ENCODE results near the gene RNF169.

RNF169 gene, protein sequence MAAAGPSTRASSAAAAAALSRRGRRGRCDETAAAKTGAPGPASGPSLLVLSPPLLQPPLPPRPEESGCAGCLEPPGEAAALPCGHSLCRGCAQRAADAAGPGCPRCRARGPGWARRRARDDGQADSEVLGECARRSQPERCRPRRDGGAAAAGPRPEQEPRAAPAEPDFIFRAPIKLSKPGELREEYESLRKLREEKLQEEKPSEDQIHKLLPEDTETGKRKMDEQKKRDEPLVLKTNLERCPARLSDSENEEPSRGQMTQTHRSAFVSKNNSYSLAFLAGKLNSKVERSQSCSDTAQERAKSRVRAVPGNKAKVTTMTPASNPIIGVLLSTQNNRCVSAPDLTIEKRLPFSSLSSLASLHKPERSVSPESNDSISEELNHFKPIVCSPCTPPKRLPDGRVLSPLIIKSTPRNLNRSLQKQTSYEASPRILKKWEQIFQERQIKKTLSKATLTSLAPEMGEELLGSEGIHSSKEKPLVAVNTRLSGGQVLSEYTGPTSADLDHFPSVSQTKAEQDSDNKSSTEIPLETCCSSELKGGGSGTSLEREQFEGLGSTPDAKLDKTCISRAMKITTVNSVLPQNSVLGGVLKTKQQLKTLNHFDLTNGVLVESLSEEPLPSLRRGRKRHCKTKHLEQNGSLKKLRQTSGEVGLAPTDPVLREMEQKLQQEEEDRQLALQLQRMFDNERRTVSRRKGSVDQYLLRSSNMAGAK

DNA sequence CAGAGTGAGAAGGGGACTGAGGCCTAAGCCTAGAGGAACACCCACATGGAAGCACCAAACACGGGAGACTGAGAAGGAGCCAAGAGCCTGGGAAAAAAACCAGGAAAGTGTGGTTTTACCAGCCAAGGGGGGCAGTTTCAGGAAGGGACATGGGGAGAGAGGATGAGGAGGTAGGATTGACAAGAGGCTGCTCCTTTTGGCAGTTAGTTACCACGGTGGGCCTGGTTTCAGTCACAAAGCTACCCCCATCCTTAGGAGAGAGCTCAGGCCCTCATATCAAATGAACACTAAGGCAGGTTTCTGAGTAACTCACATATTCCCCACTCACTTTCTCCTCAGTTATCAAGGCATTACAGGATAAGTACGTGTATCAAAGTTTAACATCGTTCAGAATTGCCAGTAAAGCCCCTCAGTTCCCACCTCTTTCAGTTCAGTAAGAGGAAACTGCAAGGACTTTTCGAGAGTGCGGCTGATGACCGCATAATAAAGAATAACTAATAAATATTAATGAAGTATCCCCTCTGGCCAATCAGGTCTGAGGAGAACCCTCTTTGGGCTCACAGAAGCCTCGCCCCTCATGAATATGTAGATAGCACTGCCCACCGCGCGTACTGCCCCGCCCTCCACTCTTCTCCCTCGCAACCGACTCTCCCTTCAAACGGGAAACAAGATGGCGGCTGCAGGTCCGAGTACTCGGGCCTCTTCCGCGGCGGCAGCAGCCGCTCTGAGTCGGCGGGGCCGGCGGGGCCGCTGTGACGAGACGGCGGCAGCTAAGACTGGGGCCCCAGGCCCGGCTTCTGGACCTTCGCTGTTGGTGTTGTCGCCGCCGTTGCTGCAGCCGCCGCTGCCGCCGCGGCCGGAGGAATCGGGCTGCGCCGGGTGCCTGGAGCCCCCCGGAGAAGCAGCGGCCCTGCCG, at the start of gene RNF169:
Gene RNF169, plus strand, starts transcription at position 639 of the 916 bp plus-strand sequence. Its CDS starts 32 bp downstream, at position 671.
- peak; percentile 93 for DNase-seq

DNA sequence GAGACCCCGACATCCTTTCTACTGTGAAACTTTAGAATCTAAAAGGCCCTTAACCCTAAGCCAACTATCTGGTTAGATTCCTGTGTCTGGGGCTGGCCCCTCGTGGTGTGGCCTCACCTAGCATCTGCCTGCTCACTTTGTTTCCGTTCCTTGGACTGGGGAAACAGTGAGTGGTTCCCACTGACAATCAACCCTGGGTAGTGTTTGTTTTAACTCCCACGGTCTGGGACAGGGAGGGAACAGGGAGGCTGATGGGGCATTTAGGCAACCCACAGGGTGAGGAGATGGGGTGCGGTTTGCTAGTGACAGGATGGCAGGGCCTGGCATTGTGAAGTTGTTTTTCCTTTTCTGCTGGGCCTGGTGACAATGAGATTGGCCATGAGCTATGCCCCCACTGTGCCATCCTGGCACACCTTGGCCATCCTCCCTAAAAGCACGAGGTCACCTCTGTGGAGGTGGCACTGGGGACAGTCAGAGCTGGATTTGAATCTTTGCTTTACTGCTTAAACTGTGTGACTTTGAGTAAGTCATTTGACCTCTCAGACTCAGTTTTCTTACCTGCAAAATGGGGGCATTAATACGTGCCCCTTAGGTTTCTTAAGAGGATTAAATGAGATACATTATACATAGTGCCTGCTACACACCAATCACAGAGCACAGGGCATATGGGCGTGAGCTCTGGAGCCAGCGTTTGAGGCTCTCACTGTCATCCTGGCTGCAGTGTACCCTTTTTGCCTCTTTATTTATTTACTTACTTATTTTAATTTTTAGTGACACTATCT, 48.8 kb upstream of the RNF169 start:
- DNase-seq, result no peak

DNA sequence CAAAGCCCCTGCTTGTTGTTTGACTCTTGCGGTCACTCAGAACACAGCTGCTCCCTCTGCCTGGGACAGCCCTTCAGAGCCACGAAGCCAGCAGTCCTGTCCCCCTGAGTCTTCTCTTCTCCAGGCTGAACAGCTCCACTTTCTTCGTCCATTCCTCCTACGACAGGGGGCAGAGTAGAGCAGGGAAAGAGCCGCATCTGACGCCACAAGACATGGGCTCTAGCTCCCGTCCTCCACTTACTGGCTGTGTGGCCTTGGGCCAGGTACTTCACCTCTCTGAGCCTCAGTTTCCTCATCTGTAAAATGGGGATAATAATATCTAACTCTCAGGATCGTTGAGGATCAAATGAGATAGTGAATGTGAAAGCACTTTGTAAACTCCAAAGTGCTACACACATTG, 47.3 kb upstream of the RNF169 start:
- peak; percentile 10 for DNase-seq

DNA sequence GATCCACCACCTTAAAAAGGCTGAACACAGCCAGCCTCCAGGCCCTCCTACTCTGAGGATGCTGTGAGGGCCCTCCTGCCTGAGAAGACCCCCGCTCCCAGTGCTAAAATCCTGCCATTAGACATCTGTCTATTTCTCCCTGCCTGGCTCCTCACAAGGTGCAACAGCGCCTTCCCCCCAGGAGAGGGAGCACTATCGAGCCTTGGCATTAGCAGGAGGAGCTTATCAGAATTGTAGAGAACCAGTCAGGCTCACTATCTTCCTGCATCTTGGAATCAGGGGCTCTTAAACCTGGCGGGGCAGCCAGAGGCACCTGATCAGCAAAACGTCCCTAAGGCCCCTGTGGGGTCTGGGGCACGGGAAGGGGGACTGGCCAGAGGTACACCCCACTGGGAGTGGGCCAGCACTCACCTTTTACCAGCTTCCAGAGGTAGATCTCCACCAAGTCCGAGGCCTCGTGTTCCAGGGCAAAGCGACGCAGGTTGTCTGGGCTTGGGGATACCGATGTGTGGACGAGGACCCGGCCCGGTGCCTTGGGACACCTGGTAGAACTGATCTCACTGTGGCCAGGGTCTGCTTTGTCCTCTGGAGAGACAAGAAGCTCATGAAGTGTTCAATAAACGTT, 46.2 kb upstream of the RNF169 start:
- DNase-seq, result peak; percentile 58

DNA sequence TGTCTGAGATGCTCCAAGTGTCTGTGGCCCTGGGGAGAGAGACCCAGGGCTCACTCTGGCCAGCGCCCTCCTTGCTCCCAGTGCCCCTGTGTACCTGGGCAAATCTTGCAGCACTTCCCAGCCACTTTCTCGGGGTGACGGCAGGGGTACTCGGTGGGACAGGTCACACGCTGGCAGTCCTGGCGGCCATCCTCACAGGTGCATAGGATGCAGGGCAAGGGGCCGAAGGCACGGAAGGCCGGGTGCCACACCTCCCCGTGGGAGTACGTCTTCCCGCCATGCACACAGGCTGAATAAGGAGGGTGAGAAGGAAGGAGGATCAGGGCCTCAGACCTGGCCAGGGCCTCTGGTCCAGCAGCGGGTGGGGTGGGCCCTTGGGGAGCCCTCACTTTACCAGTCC, 45.4 kb upstream of the RNF169 start:
- DNase-seq, result no peak

DNA sequence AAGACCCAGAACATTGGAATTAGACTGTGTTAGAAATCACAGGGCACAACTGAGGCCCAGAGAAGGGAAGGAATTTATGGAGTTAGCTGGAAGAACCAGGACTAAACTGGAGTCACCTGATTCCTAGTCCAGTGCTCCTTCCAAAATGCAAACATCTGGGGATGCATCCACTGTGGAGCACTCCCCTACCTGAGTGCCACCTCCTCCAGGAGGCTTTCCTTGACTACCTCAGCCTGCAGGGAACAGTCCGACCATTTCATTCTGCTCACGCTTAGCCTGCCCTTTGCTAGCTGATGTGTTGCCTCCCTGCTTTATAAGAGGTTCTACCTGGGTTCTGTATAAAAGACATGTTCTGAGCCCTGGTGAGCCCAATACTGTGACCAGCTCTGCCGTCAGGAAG, 41.5 kb upstream of the RNF169 start:
- no peak for DNase-seq

DNA sequence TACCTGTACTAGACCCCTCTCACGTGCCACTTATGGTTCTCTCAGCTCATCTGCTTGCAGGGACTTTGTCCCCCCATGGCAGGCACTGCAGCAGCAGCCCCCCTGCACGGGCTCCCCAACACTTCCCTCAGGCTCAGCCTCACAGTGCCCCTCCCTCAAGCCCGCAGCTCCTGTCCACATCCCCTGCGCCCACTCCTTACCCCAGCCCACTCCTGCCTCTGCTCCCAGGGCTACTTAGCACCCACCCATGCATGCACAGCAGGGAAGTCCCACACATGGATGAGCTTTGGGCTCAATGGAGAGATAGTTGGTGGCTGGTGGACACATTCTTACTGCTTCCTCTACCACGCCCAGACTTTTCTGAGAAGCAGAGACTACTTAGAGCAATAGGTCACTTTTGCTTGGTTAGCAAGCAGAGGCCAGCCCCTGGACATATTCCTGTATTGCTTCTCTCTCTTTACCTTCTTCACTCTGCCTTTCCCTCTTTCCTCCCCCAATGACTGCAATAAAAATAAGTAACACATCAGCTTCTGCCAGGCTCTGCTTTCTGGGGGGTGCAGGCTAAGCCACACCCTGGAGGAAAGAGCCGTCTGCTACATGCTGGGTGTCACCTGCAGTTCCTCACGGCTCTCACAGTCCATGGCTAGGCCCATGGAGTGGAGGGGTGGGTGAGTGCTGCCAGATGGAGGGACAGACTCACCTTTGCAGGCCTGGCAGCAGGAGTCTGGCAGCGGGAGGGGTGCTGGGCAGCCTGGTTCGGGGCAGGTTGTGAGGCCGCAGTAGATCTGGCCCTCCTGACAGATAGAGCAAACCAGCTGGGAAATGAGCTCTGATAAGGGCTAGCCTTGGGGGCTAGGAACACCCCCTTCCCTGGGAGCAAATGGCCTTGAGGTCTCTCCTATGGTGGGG, 40.8 kb upstream of the RNF169 start:
- DNase-seq, result no peak

DNA sequence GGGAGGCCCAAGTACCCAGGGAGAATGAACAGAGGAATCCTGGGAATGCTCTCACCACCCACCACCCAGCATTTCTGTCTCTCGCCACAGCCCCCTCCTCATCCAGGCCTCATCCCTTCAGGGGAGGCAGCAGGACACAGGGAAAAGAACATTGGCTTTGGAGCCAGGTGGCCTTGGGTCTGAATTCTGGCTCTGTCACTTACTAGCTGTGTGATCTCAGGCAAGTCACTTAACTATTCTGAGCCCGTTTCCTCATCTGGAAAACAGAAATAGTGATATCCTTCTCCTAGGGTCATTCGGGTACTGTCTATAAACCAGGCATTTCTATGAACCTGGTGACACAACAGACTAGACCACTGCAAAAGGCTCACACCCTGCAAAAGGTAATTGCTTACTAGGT, 39.5 kb upstream of the RNF169 start:
- DNase-seq, result no peak

DNA sequence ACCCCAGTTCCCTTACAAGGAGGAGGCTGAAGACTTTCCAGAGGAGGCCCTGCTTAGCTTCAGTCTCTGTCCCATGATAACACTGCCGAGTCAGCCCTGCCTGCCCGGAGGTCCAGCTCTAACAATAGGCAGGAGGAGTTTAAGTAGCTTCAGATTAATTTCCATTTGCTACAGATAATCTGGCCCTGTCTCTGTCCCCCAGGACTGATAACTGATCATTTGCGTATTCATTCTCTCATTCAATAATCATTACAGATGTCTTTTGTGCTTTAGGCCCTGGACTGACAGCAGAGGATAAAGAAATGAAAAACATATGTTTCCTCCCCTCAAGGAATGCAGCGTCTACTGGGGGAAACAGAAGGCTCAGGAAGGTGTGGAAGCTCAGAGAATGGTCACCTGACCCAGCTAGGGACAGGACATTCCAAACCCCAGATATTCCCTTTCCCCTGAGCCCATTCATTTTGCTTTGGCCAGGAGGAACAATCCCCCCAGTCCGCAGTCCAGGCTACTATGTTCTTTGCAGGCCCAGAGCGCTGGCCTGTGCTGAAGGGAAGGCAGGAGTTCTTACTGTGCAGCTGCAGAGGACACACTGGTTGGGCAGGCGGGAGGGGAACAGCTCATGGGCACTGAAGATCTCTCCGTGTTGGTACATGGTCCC, 38.2 kb upstream of the RNF169 start:
- DNase-seq, result no peak

DNA sequence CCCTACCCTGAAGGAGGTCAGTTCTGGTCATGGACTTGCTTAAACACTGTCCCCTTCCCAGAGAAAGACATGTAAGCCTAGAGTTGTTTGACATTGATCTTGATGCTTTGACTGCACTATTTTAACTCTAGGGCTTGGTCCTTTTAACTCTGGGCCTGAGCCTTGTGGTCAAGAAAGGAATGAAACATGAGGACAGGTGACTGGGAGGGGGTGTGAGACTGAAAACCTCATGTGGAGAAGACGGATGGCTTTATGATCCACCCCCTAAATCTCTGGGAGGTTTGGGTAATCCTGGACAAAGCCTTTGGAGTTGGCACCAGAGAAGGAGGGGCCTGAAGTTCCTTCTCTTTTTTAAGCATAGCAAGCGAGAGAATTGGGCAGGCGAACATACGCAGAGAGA, 35.0 kb upstream of the RNF169 start:
- no peak for DNase-seq

DNA sequence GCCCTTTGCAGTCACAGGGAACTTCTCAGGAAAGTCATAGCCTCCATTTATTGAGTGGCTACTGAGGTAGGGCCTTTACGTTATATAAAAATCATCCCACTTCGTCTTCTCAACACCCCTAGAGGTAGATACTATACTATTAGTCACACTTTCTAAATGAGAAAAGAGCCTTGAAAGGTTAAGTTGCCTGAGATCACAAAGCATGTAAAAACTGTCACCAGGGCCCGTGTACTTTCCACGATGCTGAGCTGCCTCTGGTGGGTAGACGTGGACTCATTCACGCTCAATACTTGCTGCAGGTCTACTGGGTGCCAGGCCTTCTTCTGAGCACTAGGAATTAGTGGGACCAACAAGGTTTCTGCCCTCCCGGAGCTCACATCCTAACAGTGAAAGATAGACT, 33.7 kb upstream of the RNF169 start:
- peak; percentile 3 for DNase-seq

DNA sequence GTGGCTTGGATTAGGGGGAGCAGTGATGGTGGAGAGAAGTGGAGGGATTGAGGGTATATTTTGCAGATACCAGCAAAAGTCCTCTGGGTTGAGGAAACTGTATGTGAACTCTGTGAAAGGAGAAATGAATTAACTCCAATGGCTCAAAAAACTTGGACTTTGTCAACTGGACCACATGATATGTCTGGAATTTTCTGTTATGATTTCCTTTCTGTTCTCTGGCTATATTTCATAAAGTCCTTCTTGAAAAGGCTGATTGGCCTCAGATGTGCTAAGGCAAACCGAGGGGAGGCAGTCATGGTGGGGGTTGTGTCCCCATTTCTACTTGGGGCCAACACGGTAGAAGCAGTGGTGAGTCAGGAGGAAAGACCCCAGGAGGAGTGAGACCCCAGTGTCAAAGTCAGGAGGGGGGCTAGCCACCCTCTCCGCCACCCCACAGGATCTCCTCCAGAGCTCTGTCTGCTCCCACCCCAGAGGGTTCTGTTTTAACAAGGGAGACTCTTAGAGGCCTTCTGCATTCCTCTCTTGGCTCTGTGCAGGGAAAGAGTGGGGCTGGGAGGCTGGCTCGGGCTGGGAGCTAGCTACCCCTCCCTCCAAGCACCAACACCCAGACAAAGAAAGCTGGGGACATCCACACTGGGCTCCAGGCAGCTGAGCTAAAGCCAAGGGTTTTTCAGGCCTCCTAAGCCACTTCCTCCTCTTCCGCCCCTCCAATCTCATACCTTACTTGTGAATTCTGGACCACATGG, 31.3 kb upstream of the RNF169 start:
- no peak for DNase-seq

DNA sequence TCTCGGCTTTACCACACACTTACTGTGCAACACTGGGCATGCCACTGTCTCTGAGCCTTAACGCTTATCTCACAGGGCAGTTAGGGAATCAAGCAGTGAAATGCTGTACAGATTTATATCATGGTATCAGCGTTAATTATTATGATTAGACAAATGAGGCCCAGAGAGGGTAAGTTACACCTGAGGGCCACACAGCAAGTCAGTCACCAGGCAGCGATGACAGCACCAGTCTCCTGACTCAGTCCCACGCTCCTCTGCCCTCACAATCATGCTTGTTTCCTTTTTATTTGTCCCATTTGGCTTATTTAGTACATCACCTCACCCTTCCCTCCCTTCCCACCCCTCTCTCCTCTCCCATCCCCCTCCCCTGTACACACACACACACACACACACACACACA, 29.6 kb upstream of the RNF169 start:
- no peak for DNase-seq

DNA sequence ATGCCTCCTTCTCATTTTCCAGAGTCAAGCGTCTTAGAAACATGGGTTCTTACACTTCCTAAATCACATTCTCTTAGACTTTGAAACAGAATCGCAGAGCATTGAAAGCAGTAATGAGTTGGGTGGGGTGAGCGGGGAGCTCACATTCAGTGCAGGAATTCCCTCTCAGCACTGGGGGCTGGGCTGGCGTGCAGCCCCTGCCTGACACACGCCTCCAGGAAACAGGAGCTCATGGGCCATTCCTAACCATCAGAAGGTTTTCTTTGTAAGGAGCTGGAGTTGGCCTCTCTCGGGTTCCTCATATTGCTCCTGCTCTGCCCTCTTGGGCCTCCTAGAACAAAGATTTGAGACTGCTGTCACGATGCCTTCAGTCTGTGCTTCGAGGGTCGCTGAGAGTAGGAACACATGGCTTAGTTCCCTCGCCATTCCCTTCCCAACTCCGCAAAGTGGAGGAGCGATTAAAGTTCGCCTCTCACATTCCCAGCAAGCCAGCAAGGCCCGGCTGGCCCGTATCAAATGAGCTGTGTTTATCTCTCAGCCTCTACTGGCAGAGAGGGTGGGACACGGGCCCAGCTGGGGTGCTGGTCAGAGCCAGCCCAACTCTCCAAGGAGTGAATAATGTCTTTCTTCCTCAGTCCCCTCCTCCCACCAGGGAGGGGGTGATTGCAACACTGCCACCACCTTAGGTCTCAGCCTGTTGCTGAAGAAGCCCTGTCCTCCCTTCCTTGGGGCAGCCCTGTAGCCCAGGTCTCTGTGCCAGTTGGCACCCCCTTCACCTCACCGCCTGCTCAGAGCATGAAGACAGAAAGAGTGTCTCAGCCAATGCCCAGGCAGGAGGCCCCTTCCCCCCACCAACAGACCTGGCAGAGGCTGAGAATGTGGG, 27.8 kb upstream of the RNF169 start:
- DNase-seq, result no peak

DNA sequence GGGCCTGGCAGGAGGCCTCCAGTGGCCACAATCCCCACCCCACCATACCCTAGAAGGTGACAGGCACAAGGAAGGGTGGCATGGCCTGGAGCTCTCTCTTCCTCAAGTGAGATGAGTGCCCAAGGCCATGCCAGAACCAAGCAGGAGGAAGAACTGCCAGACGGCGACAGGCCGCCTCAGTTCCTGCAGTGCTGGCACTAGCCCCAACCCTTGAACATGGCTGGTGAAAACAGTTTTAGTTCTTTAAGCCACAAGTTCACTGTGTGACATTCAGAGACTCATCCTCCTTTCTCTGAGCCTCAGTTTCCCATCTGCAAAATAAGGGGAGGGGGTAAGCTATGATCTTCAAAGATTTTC, 27.2 kb upstream of the RNF169 start:
- DNase-seq, result no peak

DNA sequence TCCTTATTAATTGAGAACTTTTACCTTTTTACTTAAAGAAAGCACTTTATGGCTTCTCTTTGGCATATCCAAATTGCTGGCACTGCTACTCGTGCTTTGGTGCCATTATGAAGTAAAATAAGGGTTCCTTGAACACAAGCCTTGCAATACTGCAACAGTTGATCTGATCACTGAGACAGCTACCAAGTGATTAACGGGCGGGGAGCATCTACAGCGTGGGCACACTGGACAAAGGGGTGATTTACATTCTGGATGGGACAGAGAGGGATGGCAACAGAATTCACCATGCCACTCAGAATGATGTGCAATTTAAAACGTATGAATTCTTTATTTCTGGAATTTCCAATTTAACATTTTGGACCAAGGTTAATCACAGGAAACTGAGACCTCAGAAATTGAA, 25.1 kb upstream of the RNF169 start:
- DNase-seq, result no peak

DNA sequence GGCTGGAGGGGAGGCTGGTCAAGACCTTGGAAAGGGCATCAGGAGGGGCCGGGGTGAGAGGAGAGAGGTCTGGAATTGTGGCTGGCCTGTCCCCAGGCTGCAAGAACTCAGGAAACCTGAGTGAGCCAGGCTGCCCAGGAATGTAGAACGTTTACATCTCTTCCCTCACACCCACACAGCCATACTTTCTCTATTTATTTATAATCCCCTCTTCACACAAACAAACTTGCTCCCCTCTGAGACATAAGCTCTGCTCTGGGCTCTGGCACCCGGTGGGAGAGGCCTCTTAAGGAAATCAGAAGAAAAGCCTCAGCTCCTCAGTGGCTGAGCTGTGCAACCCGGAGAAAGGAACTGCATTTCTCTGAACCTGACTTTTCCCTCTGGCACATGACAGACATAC, 22.9 kb upstream of the RNF169 start:
- DNase-seq, result no peak

DNA sequence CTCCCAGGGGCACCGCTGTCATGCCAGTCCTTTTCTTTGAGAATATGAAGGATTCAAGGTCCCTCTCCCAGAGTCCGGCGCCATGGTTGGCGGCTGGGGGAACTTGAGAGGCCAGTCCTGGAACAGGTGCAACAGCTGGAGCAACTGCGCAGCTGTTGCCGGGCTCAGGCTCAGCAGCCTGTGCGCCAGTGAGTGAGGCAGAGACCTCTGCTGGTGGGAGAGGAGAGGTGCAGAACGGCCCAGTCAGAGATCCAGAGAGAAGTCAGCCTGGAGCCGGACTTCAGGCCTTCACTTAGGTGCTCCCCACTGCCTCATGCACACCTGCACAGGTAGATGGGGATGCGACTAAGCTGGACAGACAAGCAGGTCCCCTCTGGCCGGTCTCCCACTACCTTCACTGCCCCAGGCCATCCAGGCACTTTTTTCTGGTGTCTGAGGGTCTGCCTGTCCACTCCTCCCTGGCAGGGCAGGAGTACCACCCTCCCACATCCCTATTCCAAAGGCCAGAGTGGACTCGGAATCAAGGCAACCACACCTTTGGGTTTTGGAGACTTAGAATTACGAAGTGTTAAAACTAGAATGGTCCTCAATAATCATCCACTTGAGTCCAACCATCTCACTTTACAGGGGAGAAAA, 22.0 kb upstream of the RNF169 start:
- DNase-seq, result peak; percentile 66

Data from activated CD4-positive, alpha-beta T cell treated with anti-CD3 and anti-CD28 coated beads, Interleukin-2, amount 50 U/mL, for 16 hours (primary cell).